IMR-90 (cell line): ENCODE measurements around the gene NOC2L. TPM values are rescaled to one million over a fixed set of nuclear protein-coding genes. Genes with fewer than 3 reads are reported as not detected.

Experiments
- polyA plus RNA-seq, 3 experiments: library from polyadenylated mRNA; depleted of rRNA; stranded (reverse); fragments of >200 nt; gene quantifications; 2 replicates each; pipeline ENCODE4 v1.2.3, GENCODE V29; 2012; ENCODE audit warnings: low replicate concordance in 1 of 3
- total RNA-seq: library from RNA; depleted of rRNA; stranded (reverse); fragments of >200 nt; gene quantifications from 2 replicates; pipeline ENCODE4 v1.2.3, GENCODE V29; 2012
- TF ChIP-seq, protein P1 (sequence below): conservative IDR thresholded peaks from 2 replicates; pipeline ENCODE4 v1.5.1; 2012; ENCODE audit warnings: mild to moderate bottlenecking, low read depth, low read length, improper control_type of control experiment

Gene NOC2L
- total and polyA plus RNA-seq, 2 of the 4 experiments (the other 2 are of a cell fraction), result 74.2 to 106 TPM

DNA sequence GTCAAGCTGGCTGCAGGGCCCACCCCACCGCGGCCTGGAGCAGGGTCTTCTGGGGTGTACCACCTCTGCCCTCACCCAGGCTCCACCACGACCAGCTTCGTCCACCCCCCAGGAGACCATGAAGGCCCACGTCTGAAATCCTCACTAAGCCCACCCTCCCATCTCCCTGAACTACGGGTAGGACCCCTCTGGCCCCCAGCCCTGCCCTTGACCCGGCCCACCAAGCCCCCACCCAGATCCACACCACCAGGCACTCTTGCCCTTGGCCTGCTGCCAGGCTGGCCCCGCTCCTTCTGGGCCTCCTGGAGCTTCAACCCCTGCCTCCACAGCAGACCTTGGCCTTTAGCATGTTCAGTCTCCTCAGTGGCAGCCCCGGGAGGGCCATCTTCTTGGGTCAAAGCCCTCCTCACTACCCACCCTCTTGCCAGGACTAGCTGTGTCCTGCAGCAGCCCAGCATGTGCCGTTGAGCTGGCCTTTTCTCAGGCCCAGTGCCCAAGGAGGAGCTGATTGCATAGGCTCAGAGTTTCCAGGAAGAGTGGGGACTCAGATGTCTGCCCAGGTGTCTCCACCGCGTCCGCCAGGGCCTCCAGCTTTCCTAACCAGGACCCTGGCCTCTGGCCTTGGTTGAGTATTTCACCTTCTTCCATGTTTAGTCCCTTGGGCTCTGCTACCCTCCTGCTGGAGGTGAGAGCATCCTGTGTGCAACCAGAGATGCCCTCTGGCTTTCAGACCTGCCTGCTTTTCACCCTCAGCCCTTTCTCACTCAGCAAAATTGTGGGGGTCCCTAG is 53.1 kb downstream of the NOC2L start (continued):
- TF ChIP-seq, protein P1, sequence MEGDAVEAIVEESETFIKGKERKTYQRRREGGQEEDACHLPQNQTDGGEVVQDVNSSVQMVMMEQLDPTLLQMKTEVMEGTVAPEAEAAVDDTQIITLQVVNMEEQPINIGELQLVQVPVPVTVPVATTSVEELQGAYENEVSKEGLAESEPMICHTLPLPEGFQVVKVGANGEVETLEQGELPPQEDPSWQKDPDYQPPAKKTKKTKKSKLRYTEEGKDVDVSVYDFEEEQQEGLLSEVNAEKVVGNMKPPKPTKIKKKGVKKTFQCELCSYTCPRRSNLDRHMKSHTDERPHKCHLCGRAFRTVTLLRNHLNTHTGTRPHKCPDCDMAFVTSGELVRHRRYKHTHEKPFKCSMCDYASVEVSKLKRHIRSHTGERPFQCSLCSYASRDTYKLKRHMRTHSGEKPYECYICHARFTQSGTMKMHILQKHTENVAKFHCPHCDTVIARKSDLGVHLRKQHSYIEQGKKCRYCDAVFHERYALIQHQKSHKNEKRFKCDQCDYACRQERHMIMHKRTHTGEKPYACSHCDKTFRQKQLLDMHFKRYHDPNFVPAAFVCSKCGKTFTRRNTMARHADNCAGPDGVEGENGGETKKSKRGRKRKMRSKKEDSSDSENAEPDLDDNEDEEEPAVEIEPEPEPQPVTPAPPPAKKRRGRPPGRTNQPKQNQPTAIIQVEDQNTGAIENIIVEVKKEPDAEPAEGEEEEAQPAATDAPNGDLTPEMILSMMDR, result no peak
